ENCODE results near the gene NRTN.
"Not testable (repeated sequence)": the region's sequence is repeated elsewhere in the genome, so short reads cannot be mapped to it uniquely, and the experiment has no call there.

Gene NRTN

GRCh38 chr19:5839065-5840017 is 34.5 kb downstream of the NRTN start, which contains the start of gene FUT6:
Gene FUT6 (minus strand): TSS chr19:5839702. CDS start chr19:5832567, 7,135 bp downstream.
- TF ChIP-seq, protein P1, sequence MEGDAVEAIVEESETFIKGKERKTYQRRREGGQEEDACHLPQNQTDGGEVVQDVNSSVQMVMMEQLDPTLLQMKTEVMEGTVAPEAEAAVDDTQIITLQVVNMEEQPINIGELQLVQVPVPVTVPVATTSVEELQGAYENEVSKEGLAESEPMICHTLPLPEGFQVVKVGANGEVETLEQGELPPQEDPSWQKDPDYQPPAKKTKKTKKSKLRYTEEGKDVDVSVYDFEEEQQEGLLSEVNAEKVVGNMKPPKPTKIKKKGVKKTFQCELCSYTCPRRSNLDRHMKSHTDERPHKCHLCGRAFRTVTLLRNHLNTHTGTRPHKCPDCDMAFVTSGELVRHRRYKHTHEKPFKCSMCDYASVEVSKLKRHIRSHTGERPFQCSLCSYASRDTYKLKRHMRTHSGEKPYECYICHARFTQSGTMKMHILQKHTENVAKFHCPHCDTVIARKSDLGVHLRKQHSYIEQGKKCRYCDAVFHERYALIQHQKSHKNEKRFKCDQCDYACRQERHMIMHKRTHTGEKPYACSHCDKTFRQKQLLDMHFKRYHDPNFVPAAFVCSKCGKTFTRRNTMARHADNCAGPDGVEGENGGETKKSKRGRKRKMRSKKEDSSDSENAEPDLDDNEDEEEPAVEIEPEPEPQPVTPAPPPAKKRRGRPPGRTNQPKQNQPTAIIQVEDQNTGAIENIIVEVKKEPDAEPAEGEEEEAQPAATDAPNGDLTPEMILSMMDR (IDR thresholded peaks at IDR 0.05; ENCODE audit: insufficient read depth, missing control alignments), result no peak
- DNase-seq (ENCODE audit: insufficient read length, low spot score) (no peak), FAIRE-seq (no peak)

DNA sequence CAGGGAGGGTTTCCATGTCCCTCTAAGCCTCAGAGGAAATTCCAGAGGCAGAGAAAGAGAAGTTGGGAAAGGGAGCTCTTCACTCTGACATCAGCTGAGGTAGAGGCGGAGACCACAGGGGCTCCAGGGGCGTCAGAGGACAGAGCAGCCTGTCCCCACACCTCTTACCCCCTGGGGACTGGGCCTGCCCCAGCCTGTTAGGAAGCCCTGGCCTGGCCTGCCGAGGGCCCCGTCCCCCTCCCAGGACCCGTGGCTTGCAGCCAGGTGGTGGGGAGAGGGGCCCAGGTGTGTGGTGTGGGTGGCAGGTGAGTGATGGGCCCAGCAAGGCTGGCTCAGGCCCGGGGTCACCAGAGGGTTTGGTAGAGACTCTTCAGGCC is 36.9 kb downstream of the NRTN start:
- not testable (repeated sequence) for FAIRE-seq; DNase-seq (ENCODE audit: insufficient read length, low spot score)

DNA sequence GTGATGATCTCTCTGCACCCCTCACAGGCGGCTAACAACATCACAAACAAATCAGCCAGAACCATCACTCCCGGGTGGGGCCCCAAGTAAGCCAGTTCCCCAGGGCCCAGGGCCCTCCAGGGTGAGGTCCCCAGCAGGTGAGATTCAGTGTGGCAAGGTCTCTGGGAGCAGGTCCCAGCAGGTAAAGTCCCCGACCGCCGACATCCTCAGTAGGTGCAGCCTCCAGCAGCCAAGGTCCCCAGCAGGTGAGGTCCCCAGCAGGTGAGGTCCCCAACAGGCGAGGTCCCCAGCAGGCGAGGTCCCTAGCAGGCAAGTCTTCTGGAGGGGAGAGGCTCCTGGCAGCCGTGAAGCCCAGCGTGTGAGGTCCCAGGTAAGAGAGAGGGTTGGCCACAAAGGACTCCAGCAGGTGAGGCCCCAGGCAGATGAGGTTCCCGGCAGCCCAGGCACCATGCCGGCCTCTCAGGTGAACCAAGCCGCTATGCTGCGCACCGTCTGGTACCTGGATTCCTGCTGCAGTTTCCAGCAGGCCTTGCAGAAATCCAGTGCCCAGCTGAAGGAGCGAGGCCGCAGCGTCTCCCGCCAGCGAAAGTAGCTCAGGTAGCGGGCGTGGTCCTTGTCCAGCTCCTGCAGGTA is 38.5 kb downstream of the NRTN start:
- TF ChIP-seq, protein P1 (IDR thresholded peaks at IDR 0.05; ENCODE audit: insufficient read depth, missing control alignments), result no peak
- FAIRE-seq, result no peak
- no peak for DNase-seq (ENCODE audit: insufficient read length, low spot score)

GRCh38 chr19:5844456-5845433 is 39.9 kb downstream of the NRTN start:
- FAIRE-seq (no peak), DNase-seq (ENCODE audit: insufficient read length, low spot score) (no peak)
- TF ChIP-seq, protein P1 (IDR thresholded peaks at IDR 0.05; ENCODE audit: insufficient read depth, missing control alignments), result no peak

DNA sequence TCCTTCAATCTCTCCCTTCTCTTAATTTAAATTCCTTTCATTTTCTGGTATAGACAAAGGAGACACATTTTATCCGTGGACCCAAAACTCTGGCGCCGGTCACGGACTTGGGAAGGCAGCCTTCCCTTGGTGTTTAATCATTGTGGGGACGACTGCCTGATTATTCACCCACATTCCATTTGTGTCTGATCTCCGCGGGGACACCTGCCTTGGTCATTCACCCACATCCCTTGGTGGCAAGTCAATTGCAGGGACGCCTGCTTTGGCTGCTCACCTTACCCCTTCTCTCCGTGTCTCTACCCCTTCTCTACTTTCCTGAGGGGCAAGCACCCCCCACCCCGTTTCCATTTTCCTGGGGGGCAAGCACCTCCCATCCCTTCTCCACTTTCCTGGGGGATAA is 43.0 kb downstream of the NRTN start:
- not testable (repeated sequence) for DNase-seq (ENCODE audit: insufficient read length, low spot score); FAIRE-seq

DNA sequence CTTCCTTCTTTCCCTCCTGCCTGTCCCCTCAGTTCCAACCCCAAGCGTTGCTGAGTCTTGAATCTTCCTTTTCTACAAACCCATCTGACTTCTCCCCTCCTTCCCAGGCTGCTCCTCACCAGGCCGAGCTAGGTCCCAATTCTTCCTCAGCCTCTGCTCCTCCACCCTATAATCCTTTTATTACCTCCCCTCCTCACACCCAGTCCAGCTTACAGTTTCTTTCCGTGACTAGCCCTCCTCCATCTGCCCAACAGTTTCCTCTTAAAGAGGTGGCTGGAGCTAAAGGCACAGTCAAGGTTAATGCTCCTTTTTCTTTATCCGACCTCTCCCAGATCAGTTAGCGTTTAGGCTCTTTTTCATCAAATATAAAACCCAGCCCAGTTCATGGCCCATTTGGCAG is 43.8 kb downstream of the NRTN start:
- FAIRE-seq; DNase-seq (ENCODE audit: insufficient read length, low spot score): not testable (repeated sequence)

- DNase-seq (ENCODE audit: insufficient read length, low spot score), result no peak
- TF ChIP-seq, protein P1 (IDR thresholded peaks at IDR 0.05; ENCODE audit: insufficient read depth, missing control alignments), result no peak
- FAIRE-seq, result no peak
Measured at GRCh38 chr19:5850189-5850588, 45.3 kb downstream of the NRTN start.

GRCh38 chr19:5850743-5851293 is 46.0 kb downstream of the NRTN start:
- TF ChIP-seq, protein P1 (IDR thresholded peaks at IDR 0.05; ENCODE audit: insufficient read depth, missing control alignments), result no peak
- FAIRE-seq, result no peak

More at GRCh38 chr19:5850743-5851293, 46.0 kb downstream of the NRTN start:
- no peak for DNase-seq (ENCODE audit: insufficient read length, low spot score)
